GM18502 (cell line): ENCODE data around the gene TRIP12.
"Not testable (repeated sequence)": the region's sequence is repeated elsewhere in the genome, so short reads cannot be mapped to it uniquely, and the experiment has no call there.

ENCODE experiments used
- ATAC-seq: cut with Tn5 transposase; IDR thresholded peaks from one replicate; pipeline ENCODE4 v1.9.1; 2021; ENCODE audit warnings: mild to moderate bottlenecking; ENCODE audit not compliant: unreplicated experiment, poor library complexity

The TRIP12 gene

GRCh38 chr2:229921101-229921891 is 513 bp downstream of the TRIP12 start:
- ATAC-seq: peak; percentile 32

DNA sequence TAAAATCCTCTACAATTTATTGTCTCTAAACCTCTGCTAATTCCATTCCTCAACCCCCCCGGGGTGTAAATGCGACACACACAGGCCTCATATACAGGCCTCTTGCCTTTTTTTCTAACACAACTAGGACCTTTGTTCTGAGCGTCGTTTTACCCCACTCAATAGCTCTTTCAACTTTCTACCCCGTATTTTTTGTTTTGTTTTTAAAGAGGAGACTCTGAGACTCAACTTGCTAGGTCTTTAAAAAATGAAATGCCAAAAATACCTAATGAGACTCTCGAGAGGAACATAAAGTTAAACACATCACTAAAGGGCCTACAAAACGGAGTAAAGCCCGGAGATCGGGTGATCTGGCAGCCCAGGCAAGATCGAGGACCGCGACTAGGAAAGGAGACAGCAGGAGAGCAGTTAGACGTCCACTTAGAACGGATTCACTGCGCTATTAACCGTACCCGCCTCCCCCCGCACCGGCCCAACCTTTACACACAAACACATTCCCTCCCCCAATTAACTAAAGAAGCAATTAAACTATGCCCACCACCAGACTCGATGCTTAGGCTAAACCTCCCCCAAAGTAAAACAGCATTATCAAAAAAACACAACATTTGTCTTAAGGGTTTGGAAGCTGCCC is 1.7 kb downstream of the TRIP12 start:
- no peak for ATAC-seq

GRCh38 chr2:229917793-229918192 is 4.0 kb downstream of the TRIP12 start:
- ATAC-seq: no peak

DNA sequence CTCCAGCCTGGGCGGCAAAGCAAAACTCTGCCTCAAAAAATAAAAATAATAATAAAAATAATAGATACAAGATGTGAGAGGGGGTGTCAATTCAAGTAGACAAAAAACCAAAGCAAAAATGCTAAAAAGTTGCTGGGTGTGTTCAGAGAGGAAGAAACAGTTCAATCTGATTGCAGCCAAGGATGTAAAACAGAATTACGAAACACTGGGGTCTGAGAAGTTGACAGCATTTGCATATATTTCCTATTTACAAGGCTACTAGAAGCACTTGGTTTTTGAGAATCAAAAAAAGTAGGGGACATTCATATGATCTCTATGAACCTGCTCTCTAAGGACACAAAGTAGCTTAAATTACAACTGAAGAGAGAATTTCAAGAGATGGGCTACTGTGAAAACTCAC is 7.6 kb downstream of the TRIP12 start:
- ATAC-seq: no peak

DNA sequence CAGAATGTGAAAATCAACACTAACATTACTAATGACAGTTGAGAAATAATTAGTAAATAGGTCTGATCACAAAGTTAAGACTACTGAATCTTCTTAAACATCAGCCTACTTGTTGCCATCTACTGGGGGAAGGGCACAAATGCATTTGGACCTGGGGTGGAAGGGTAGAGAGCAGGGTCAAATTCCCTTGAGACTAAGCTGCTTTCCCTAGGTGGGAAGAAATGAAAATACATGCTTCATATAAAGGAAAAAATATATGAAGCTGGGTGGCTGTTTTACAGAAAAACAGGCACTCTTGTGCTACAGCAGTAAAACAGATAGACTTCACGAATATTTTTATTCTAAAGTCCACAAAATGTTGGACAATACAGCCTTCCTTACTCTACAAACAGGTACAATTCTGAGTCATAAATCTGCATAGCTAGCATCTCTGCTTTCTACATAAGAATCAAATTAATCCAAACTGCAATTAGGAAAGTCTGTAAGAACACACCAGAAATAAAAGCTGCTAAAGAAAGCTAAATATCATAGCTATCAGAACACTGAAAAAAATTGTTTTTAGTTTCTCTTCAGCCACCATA is 10.9 kb downstream of the TRIP12 start:
- peak; percentile 77 for ATAC-seq

DNA sequence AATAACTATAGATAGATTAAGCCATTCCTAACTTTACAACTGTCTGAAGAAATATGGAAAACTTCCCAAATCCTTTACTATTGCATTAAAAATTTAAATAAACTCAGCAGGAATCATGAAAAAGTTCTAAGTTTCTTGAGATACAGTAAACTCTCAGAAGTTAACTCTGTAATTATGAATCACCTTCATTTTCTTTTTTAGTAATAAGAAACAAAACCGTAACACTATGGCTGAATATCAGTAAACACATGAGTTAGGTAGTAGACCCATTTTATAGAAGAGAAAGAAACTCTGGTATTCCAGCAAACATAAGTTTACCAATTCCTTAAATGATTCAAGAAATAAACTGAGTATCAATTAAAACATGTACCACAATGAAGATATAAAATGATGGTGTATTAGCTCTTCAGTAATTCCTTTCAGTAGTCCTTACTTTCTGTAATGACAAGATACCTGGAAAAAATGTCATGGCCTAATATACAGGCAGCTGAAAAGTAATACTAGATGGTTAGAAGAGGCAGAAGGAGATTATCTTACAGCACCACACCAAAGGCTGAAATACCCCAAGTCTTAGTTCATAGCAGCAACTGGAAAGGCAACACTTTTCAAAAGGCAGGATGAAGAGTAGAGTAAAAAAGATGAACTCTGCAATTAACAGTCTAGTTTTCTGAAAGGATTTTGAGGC is 11.5 kb downstream of the TRIP12 start:
- peak; percentile 23 for ATAC-seq

DNA sequence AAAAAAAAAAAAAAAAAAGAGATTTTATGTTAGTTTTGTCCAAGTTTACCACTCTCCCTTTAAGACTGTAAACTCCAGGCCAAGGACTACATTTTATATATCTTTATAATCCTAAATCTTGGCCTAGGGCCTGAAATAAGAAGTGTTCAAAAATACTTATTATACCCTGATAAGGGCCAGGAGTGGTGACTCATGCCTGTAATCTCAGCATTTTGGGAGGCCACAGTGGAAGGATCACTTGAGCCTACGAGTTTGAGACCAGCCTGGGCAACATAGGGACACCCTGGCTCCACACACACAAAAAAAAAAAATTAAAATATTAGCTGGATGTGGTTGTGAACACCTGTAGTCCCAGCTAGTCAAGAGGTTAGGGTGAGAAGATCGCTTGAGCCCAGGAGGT is 12.7 kb downstream of the TRIP12 start:
- ATAC-seq: no peak

DNA sequence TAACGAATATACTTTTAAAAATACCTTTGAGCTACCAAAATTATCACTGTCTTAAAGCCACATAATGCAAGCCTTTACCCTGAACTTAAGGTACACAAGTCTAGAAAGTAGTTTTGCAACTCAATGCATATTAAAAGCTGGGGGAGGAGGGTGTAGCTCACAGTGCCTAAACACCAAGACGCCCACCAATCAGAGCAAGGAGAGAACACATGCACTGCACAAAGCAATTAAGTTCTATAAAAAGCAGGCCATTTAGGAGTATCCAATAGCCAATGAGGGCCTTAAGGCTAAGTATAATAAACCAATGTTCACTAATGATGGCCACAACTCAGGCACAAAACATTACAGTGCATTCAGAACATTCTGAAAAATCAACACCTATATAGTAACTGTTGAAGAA is 16.2 kb downstream of the TRIP12 start:
- no peak for ATAC-seq

DNA sequence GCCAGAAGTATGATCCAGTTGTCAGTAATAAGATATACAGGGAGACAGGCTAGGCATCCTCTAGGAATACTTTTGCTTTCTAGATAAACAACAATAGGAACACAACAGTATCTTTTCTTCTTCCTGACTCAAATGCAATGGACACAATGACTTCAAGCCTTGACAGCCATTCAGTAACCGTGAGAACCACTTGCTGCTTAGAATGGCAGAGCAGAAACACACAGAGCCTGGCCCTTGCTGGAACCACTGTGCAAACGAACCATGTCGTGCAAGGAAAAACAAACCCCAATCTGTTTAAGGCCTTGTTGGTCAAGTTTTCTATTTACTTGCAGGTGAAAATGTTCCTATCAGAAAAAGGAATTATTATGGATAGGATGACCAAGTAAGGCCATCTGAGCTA is 18.8 kb downstream of the TRIP12 start:
- ATAC-seq: no peak

DNA sequence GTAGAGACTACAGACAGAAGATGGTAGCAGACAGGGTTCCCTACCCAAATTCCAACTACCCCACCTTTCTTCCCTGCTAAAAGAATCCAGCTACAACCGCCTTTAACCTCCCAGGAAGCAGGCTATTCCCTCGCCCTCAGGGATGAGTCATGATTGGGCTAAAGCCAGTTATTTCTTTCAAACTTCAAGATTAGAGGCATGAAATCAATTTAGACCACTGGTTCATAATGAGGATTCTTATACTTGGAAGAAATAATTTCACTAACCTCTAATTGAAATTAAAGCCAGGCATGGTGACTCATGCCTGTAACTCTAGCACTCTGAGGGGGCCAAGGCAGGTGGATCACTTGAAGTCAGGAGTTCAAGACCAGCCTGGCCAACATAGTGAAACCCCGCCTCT is 20.0 kb downstream of the TRIP12 start:
- ATAC-seq: no peak

DNA sequence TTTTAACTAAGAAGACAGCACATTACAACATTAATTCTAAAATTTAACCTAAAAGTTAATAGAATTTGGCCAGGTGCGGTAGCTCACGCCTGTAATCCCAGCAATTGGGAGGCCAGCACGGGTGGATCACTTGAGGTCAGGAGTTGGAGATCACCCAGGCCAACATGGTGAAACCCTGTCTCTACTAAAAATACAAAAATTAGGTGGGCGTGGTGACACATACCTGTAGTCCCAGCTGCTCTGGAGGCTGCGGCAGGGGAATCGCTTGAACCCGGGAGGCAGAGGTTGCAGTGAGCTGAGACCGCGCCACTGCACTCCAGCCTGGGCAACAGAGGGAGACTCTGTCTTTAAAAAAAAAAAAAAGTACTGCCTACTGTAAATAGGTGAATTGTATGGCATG is 21.3 kb downstream of the TRIP12 start:
- ATAC-seq: not testable (repeated sequence)

- ATAC-seq: no peak
These were observed 21.8 kb downstream of the TRIP12 start for GRCh38 chr2:229900012-229900411.

DNA sequence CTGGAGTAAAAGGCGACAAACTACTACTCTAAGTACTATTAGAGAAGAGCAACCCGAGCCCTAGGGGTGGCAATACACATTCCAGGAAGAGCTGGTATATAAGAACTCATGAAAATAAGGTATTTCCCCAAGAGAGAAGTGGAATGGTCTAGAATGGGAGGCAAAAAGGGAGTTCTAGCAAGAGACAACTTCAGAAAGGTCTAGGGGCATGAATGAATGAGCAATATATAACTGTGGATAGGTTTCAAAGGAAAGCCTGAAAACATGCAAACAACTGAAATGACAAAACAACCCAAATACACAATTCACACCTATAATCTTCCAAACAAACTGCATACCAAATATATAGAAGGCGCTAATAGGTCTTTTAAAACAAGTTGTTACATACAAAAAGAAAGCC is 22.2 kb downstream of the TRIP12 start:
- no peak for ATAC-seq

DNA sequence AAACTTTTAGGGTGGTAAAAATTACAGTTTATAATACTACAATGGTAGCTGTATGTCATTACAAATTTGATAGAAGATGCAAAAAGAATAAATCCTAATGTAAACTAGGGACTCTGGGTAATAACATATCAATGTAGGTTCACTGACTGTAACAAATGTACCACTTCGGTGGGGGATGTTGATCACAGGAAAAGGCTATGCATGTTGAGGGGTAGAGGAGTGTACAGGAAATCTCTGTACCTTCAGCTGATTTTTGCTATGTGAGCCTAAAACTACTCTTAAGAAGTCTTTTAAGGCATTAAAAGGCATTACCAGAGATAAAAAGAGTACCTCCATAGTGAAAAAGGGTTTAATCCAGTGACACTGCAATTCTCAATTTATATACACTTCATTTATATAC is 25.0 kb downstream of the TRIP12 start:
- ATAC-seq: no peak

- no peak for ATAC-seq
These were observed 32.8 kb downstream of the TRIP12 start for GRCh38 chr2:229889023-229889422.

- ATAC-seq: no peak
These were observed 33.8 kb downstream of the TRIP12 start for GRCh38 chr2:229888031-229888430.

- no peak for ATAC-seq
These were observed 34.4 kb downstream of the TRIP12 start for GRCh38 chr2:229887441-229887840.

DNA sequence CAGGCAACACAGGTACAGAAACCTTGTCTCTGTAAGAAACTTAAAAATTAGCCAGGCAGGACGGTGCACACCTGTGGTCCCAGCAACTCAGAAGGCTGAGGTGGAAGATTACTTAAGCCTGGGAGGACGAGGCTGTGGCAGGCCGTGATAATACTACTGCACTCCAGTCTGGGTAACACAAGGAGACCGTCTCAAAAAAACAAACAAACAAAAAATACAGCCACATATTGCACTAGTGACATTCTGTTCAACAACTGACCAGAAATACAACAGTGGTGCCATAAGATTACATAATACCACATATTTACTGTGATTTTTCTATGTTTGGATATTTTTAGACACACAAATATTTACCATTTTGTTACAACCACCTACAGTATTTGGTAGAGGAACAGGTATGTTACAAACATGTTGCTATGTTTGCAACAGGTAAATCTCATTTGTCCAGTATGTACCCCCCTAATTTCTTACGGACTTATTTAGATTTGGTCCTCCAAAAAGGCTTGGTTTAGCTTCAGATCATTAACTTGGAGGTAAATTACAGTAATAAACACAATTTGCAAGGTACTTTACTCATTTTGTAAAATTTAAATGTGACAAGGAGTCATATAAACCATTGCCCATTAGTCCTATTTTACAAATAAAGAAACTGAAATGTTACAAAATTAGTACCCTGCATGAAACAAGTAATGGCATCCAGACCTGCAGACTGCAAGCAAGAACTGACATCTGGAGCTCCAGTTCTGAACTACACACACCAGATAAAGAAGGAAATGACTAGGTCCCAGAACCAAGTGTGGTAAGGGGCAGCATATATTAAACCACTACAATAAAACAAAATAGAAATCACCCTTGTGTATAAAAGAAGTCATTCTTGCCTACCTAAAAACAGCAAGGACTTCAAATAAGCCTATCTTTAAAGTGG is 36.8 kb downstream of the TRIP12 start:
- ATAC-seq: peak; percentile 86

- ATAC-seq: no peak
These were observed 39.2 kb downstream of the TRIP12 start for GRCh38 chr2:229882583-229882982.
